GM19395 (cell line): ENCODE data around the gene OPCML.

Source experiments
- ATAC-seq: cut with Tn5 transposase; IDR thresholded peaks from one replicate; pipeline ENCODE4 v1.9.1; 2021; ENCODE audit warnings: mild to moderate bottlenecking, moderate library complexity; ENCODE audit not compliant: unreplicated experiment

The OPCML gene

DNA sequence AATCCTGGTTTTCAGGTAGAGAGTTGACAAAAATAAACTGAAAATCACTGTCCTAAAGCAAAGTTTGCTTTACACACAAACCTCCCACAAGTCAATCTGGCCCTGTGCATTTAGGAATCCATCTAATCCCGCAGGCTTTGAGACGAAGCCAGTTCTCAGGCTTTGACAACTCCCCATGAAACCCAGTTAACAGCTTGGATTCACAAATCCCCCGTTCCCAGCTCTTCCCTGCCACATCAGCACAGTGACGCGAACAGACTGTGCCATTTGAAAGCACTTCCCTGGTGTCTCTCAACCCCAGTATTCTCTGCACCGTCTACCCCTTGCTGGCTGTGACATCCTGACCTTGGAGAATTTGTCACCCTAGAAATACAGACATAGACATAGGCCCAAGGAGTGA lies 117.8 kb downstream of the OPCML start:
- ATAC-seq, result no peak

GRCh38 chr11:133413703-133414102 lies 118.6 kb downstream of the OPCML start:
- no peak for ATAC-seq

DNA sequence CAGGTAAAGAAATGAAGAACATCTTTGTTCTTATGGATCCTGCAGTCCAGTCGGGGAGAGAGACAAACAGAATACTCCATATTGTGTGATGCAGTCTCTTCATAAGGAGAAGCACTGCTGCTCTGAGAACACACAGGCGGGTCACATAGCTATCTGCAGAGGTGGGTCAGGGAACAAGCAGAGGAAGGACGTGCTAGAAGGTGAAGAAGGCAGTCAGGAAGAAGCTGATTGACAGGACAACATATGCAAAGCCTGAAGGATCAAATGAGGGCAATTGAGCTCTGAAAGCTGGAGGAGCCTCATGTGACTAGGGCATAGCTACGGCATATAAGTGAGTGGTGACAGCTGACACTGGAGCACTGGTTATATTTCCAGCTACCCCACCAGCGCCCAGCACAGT lies 122.5 kb downstream of the OPCML start:
- ATAC-seq, result no peak

- no peak for ATAC-seq
Measured at GRCh38 chr11:133408936-133409335, 123.4 kb downstream of the OPCML start.

- no peak for ATAC-seq
Measured at GRCh38 chr11:133408402-133408801, 123.9 kb downstream of the OPCML start.

DNA sequence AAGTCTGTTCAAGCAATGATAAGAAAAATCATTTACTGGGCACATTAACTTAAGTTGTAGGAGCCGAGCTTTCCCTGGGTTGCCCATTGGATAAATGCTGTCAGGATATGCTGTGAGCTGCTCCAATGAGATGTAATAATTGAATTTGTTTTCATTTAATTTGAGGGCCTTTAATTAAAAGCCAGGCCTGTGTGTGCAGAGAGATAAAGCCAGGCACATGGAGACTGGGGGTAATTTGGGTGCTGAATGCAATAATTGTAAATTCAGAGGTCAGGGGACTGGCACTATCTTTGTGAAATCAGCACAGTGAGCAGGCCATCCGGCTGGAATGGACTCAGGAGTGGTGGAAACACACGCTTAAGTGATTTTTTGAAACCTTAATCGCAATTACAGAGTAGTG lies 125.8 kb downstream of the OPCML start:
- ATAC-seq, result no peak

- no peak for ATAC-seq
Measured at GRCh38 chr11:133403900-133404299, 128.4 kb downstream of the OPCML start.

- ATAC-seq, result no peak
Measured at GRCh38 chr11:133402551-133402950, 129.8 kb downstream of the OPCML start.

GRCh38 chr11:133399855-133400625 lies 132.3 kb downstream of the OPCML start:
- ATAC-seq, result no peak

DNA sequence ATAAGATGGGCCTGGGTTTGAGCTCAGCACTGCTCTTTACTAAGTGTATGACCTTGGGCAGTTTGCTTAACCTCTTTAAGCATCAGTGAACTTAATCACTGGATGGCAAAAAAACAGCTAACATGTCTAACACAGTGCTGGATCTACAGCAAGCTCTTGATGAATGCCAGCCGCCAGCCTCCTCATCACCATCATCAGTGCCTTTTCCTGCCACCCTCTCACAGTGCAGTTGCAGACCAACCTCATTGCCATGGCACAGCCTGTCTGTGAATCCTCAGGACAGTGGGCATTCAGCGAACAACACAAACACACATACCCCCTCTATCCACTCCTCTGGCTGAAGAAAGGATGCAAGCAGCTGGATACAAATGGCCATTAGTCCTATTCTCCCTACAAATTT lies 133.0 kb downstream of the OPCML start:
- ATAC-seq, result no peak

GRCh38 chr11:133390803-133391202 lies 141.5 kb downstream of the OPCML start:
- ATAC-seq, result no peak

GRCh38 chr11:133388975-133389568 lies 143.2 kb downstream of the OPCML start:
- no peak for ATAC-seq

DNA sequence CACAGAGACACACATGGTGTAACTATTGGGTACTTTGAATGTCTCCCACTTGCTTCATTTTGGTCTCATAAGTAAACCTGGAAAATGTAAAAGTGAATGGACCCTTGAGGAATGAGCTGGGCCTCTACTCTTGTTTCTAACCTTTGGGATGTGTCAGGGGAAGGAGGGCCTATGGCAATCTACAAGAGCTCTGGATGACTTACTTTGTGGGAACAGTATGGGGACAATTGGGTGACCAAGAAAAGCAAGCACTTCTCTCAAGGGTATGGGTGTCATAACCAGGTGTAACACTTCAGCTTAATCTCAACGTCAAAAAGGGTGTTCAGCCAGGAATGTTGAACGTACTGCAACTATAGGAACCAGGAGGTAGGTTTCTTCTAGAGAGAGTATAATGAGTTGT lies 144.0 kb downstream of the OPCML start:
- ATAC-seq, result no peak

DNA sequence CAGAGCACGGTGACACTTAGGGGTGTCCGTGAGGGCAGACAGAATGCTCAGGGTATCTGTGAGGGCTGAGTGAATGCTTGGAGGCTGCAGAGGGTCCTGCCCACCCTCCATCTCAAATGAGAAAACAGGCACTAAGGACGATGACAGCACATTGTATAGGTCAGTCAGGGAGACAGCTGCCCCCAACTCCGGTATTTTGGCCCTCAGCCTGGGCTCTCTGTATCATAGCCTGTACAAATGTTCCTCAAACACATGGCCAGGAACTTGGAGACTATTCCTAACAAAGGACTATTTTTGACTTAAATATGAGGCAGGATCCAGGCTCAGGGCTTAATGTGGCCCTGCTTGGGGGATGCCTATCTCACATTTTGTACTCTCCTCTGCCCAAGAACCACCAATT lies 145.4 kb downstream of the OPCML start:
- ATAC-seq, result no peak

GRCh38 chr11:133386262-133386661 lies 146.0 kb downstream of the OPCML start:
- ATAC-seq, result no peak

DNA sequence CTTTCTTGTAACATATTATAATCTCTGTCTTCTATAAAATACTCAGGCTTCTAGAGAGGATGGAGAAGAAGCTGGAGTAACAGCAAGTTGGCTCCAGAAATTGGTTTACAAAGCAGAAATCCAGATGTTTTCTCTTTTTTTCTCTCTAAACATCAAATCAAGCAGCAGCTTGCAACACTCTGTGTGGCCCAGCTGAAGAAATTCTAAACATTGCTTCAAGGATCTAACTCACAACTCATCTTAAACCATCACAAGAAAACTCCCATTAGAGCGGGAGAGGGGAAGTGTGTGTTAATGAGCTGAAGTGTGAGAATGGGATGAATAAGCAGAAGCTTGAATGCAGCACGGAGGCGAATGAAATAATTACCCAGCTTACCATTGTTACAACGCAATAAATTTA lies 146.5 kb downstream of the OPCML start:
- ATAC-seq, result no peak

DNA sequence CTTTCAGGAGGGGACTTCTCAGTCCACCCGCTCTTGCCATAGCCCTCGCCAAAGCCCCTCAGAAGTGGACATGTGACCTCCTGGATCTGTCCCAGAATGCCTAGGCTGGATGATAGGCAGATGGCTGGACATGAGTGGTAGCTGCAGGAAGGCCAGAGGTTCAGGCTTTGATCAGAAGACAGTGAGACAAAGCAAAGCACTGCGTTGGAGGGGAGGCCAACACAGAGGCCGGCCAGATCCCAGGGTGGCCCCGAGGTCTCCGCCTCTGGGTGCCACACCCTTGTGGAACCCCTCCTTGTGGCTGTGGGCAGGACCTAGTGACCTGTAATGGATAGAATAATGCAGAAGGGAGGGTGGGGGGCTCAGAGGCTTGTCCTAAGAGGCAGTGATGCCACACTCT lies 147.6 kb downstream of the OPCML start:
- ATAC-seq, result no peak

DNA sequence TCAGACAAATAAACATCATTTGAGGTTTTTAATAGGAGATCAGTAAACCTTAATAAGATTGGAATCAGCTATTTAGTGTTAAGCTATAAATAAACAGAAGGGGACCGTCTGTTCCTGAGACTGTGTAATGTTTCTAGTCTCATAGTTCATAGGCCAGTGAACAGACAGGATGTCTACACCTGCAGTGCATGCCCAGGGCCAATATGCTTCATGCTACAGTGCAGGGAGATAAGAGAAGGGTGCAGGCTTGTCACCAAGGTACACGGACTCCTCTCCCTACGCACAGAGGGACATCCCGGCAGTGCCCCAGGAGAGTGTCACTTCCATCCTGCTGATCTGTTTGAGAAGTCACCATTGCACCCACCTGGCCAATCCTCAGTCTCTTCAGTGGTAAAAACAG lies 148.6 kb downstream of the OPCML start:
- ATAC-seq, result no peak

DNA sequence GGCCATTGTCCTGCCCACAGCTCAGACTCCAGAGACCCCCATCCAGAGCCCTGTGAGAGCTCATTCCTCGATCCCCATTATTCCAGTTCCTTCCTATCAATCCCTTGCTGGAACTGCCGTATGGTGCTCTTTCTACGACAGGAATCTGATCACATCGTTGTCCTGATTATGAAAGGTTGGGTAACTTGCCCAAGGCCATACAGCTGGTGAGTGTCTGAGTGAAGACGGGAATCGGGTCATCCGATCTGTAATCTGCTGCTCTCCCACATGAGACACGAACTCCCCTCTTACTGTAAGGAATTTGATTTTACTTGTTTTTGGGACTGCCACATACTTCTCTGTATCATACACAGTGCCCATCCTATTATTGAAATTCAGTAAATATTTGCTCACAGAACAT lies 149.1 kb downstream of the OPCML start:
- no peak for ATAC-seq

DNA sequence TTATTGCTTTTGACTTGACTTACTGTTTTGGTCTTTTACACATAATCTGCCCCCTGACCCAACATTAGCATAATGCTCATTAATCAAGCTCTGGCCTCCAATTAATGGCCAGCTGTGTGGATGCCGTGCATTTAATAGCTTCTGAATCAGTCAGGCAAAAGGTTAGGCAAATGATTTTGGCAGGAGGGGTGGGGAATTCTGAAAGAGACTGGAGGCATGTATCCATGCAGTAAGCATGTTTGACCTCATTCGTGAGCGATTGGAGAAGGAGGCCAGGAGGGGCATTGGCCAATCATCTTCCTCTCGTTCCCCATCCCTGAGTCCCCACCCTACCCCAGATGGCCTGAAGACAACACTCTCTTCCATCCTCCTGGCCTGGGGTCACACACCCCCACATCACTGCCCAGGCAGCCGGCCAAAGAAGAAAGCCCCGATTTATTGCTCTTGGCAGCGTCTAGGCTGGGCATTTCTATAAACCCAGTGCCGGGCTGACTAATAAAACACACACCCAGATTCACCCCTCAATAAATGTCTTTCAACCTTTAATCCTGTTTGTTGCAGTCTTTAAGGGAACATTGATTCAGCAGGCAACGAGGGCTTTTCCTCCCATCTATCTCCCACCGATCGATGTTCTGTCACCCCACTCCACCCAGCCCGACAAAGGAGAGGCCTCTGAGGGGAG lies 150.0 kb downstream of the OPCML start:
- no peak for ATAC-seq

- no peak for ATAC-seq
Measured at GRCh38 chr11:133381761-133382130, 150.6 kb downstream of the OPCML start.

DNA sequence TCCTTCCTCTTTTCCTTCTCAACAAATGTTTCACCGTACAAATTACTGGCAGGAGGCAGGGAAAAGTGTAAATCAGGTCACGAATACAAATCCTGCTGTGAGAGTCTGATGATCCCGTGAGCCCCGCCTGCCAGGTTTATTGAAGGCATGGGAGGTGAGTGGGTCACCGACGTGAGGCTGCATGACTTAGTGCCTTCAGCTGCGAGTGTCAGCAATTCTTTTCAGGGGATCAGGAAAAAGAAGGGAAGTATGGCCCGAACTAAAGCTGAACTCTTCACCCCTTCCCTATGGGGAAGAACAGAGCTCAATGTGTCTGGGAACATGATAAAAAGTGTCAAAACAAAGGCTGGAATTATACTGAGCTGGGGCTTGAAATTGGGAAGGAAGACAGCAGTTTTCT lies 166.2 kb downstream of the OPCML start:
- no peak for ATAC-seq
